WI38 (cell line): ENCODE measurements around the gene OR2J3.

Experiments used
- H3K4me3 ChIP-seq: 2 replicates; pipeline ENCODE4 v1.5.1; 2011; ENCODE audit warnings: low read depth, mild to moderate bottlenecking, control low read depth, low read length
- CTCF ChIP-seq: IDR thresholded peaks from 2 replicates; pipeline ENCODE4 v1.5.1; 2012; ENCODE audit warnings: low read depth, mild to moderate bottlenecking, control low read depth, low read length

The OR2J3 gene

GRCh38 chr6:29107758-29108157, at the start of gene OR2J3:
Gene OR2J3, plus strand, starts transcription at chr6:29108058. Its CDS starts 3,833 bp downstream, at chr6:29111891.
- no peak for TF ChIP-seq CTCF
- no peak within 1 kb of the TSS for H3K4me3 ChIP-seq

- no peak overlapping the region for H3K4me3 ChIP-seq
- no peak for TF ChIP-seq CTCF
Measured at GRCh38 chr6:29071831-29072723, 35.8 kb upstream of the OR2J3 start.

GRCh38 chr6:29079203-29079602, 28.7 kb upstream of the OR2J3 start:
- no peak overlapping the region for H3K4me3 ChIP-seq
- no peak for TF ChIP-seq CTCF

- TF ChIP-seq CTCF, result no peak
- no peak overlapping the region for H3K4me3 ChIP-seq
Measured at GRCh38 chr6:29081312-29081711, 26.5 kb upstream of the OR2J3 start.

- no peak overlapping the region for H3K4me3 ChIP-seq
- no peak for TF ChIP-seq CTCF
Measured at GRCh38 chr6:29082457-29082856, 25.4 kb upstream of the OR2J3 start.

- H3K4me3 ChIP-seq, result no peak within 1 kb of the TSS
- TF ChIP-seq CTCF, result no peak
Measured at GRCh38 chr6:29087213-29087612, 20.6 kb upstream of the OR2J3 start, which contains the start of gene OR2B3. Gene OR2B3, minus strand, starts transcription at chr6:29087313. Its CDS starts 65 bp downstream, at chr6:29087248.

GRCh38 chr6:29092957-29093356, 14.9 kb upstream of the OR2J3 start:
- no peak overlapping the region for H3K4me3 ChIP-seq
- TF ChIP-seq CTCF, result no peak
